ENCODE results near the gene CITED2.

DNA sequence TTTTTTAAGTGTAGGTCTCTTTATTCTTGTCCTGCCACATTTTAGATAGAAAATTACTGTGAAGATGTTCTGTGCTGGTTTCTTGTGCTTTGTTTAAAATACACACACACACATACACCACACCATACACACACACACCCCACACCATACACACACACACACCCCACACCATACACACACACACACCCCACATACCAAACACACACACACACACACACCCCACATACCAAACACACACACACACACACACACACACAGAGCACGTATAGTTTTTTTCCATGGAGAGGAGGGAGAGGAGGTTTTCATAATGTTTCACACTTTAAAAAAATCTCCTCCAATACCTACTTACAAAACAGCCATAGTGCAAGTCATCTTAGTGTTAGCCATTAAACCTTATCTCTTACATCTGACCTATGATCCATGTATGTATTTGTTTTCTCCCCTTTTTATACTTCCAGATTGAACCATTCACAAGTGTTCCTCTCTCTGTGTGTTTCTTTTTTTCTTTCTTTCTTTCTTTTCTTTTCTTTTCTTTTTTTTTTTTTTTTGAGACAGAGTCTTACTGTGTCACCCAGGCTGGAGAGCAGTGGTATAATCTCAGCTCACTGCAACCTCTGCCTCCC lies 19.7 kb upstream of the CITED2 start:
- TF ChIP-seq POLR2A (IDR thresholded peaks at IDR 0.05) (no peak), EP300 (IDR thresholded peaks at IDR 0.05) (no peak)
- TF ChIP-seq, protein P1, sequence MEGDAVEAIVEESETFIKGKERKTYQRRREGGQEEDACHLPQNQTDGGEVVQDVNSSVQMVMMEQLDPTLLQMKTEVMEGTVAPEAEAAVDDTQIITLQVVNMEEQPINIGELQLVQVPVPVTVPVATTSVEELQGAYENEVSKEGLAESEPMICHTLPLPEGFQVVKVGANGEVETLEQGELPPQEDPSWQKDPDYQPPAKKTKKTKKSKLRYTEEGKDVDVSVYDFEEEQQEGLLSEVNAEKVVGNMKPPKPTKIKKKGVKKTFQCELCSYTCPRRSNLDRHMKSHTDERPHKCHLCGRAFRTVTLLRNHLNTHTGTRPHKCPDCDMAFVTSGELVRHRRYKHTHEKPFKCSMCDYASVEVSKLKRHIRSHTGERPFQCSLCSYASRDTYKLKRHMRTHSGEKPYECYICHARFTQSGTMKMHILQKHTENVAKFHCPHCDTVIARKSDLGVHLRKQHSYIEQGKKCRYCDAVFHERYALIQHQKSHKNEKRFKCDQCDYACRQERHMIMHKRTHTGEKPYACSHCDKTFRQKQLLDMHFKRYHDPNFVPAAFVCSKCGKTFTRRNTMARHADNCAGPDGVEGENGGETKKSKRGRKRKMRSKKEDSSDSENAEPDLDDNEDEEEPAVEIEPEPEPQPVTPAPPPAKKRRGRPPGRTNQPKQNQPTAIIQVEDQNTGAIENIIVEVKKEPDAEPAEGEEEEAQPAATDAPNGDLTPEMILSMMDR (IDR thresholded peaks at IDR 0.05), result no peak
